GM21825 (cell line): ENCODE results near the gene CBX1.
"Not testable (repeated sequence)": the region's sequence is repeated elsewhere in the genome, so short reads cannot be mapped to it uniquely, and the experiment has no call there.

Experiments used
- ATAC-seq: cut with Tn5 transposase; IDR thresholded peaks from one replicate; pipeline ENCODE4 v1.9.1; 2021; ENCODE audit warnings: mild to moderate bottlenecking, moderate library complexity; ENCODE audit not compliant: unreplicated experiment

Gene CBX1

GRCh38 chr17:48074322-48075081 is 26.8 kb downstream of the CBX1 start:
- ATAC-seq: no peak

- ATAC-seq: not testable (repeated sequence)
These were observed 27.6 kb downstream of the CBX1 start for GRCh38 chr17:48073566-48074094.

DNA sequence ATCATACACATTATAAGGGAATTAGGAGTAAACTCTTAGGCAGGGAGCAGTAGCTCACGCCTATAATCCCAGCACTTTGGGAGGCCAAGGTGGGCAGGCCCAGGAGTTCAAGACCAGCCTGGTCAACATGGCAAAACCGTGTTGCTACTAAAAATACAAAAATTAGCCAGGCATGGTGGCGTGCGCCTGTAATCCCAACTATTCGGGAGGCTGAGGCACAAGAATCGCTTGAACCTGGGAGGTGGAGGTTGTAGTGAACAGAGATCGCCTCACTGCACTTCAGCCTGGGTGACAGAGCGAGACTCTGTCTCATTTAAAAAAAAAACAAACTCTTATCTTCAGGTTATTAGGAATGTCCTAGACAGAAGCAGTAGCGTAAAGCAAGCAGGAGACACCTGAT is 28.5 kb downstream of the CBX1 start:
- not testable (repeated sequence) for ATAC-seq

DNA sequence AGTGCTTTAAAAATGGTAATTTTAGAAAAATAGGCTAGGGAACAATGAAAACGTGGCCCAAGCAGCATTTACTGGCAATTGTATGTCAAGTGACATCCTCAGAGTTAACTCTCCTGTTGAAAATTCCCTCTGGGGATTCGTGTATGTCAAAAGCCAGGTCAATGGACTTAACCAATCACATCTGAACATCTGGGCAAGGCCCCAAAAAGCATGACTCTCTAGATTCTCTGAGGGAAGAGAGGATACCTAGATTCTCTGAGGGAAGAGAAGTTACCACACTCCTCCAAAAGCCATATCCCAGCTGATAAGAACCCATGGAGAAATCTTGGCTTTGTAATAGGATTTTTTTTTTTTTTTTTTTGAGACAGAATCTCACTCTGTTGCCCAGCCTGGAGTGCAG is 29.6 kb downstream of the CBX1 start:
- no peak for ATAC-seq

DNA sequence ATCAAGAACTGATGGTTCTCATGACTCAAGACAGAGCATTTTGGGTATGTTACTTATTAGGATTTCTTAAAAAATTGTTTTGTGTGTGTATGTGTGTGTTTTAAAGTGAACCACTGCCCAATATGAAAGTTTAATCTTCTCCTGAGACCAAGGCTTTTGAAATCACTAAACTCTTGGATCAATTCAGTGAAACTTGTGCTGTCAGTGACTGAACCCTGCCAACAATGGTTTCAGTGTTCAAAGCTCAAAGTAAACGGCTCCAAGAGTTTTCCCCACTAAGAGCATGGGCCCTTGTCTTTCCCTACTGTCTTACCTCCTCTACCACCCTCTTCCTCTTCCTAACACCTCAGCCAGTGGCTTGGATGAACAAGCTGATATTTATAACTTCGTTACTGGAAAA is 31.1 kb downstream of the CBX1 start:
- no peak for ATAC-seq

- no peak for ATAC-seq
These were observed 32.8 kb downstream of the CBX1 start for GRCh38 chr17:48068491-48068961.

DNA sequence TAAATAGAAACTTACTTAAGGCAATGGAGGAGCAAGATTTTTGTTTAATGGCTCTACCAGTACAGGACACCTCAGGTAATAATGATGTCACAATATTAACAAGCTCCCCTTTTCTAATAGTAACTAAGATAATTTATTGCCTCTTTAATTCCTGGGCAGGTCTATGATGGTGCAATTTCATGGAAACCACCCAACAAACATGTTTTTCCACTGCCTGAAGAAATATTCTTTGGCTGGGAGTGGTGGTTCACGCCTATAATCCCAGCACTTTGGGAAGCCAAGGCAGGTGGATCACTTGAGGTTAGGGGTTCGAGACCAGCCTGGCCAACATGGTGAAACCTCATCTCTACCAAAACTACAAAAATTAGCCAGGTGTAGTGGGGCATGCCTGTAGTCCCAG is 33.5 kb downstream of the CBX1 start:
- ATAC-seq: not testable (repeated sequence)

DNA sequence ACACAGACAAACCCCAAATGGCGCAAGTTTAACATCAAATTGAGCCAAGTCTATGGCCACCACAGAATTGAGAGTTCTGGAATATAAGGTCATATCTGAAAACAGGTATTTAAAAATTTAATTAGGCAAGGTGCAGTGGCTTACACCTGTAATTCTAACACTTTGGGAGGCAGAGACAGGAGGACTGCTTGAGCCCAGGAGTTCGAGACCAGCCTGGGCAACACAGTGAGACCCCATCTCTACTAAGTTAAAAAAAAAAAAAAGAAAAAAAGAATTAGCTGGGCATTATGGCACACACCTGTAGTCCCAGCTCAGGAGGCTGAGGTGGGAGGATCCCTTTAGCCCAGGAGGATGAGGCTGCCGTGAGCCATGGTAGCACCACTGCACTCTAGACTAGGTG is 34.0 kb downstream of the CBX1 start:
- no peak for ATAC-seq

DNA sequence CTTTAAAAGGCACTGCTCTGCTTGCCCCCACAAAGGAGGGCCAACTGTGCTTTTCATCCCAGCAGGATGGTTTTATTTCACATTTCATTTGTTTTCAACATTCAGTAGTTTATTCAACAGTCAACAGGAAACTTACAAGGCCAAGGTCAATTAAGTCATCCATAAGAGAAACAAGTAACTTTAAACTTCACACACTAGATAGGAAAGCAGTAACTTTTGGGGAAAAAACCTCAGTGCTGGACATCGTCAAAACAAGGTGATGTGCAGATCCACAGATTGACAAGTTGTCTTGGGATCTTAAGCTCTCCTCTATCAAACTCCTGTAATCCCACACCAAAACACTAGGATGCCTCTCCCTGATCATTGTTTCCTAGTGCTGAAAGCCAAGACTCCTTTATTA is 34.6 kb downstream of the CBX1 start:
- ATAC-seq: no peak

GRCh38 chr17:48066192-48066591 is 35.1 kb downstream of the CBX1 start:
- ATAC-seq: no peak

- no peak for ATAC-seq
These were observed 36.6 kb downstream of the CBX1 start for GRCh38 chr17:48064638-48065037.

DNA sequence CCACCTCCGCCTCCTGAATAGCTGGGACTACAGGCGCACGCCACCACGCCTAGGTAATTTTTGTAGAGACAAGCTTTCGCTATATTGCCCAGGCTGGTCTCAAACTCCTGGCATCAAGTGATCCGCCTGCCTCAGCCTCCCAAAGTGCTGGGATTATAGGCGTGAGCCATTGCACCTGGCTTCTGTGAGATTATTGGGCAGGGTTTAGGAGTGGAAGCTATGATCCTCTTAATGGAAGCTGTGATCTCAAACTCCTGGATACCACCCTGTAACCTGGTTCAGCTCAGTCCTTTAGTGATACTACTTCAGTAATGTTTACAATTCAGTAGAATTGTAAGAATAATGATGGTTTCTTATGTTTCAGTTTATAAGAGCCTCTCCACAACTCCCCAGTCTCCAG is 39.0 kb downstream of the CBX1 start:
- ATAC-seq: no peak

GRCh38 chr17:48060249-48060648 is 41.0 kb downstream of the CBX1 start:
- ATAC-seq: no peak

DNA sequence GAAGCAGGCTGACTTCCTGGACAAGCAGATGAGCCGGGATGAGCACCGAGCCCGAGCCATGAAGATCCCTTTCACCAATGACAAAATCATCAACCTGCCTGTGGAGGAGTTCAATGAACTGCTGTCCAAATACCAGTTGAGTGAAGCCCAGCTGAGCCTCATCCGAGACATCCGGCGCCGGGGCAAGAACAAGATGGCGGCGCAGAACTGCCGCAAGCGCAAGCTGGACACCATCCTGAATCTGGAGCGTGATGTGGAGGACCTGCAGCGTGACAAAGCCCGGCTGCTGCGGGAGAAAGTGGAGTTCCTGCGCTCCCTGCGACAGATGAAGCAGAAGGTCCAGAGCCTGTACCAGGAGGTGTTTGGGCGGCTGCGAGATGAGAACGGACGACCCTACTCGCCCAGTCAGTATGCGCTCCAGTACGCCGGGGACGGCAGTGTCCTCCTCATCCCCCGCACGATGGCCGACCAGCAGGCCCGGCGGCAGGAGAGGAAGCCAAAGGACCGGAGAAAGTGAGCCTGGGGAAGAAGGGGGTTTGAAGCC is 42.1 kb downstream of the CBX1 start:
- ATAC-seq: no peak

DNA sequence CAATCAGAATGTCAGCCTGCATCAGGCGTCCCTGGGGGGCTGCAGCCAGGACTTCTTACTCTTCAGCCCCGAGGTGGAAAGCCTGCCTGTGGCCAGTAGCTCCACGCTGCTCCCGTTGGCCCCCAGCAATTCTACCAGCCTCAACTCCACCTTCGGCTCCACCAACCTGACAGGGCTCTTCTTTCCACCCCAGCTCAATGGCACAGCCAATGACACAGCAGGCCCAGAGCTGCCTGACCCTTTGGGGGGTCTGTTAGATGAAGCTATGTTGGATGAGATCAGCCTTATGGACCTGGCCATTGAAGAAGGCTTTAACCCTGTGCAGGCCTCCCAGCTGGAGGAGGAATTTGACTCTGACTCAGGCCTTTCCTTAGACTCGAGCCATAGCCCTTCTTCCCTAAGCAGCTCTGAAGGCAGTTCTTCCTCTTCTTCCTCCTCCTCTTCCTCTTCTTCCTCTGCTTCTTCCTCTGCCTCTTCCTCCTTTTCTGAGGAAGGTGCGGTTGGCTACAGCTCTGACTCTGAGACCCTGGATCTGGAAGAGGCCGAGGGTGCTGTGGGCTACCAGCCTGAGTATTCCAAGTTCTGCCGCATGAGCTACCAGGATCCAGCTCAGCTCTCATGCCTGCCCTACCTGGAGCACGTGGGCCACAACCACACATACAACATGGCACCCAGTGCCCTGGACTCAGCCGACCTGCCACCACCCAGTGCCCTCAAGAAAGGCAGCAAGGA is 42.7 kb downstream of the CBX1 start:
- no peak for ATAC-seq

- ATAC-seq: no peak
These were observed 43.7 kb downstream of the CBX1 start for GRCh38 chr17:48057626-48058025.

- ATAC-seq: no peak
These were observed 44.4 kb downstream of the CBX1 start for GRCh38 chr17:48056879-48057278.

GRCh38 chr17:48056246-48056745 is 45.0 kb downstream of the CBX1 start:
- no peak for ATAC-seq

- peak; percentile 37 for ATAC-seq
These were observed 45.6 kb downstream of the CBX1 start for GRCh38 chr17:48055531-48056245.

- ATAC-seq: no peak
These were observed 46.8 kb downstream of the CBX1 start for GRCh38 chr17:48054238-48055185.
